Measurements from ENCODE around the gene ATRNL1. TPM values are rescaled to one million over a fixed set of nuclear protein-coding genes. Genes with fewer than 3 reads are reported as not detected.
"Not testable (repeated sequence)": the region's sequence is repeated elsewhere in the genome, so short reads cannot be mapped to it uniquely, and the experiment has no call there.

ATRNL1 gene
- polyA plus RNA-seq, 1 of the 3 experiments (the other 2 are of a cell fraction) = 0.67 TPM

DNA sequence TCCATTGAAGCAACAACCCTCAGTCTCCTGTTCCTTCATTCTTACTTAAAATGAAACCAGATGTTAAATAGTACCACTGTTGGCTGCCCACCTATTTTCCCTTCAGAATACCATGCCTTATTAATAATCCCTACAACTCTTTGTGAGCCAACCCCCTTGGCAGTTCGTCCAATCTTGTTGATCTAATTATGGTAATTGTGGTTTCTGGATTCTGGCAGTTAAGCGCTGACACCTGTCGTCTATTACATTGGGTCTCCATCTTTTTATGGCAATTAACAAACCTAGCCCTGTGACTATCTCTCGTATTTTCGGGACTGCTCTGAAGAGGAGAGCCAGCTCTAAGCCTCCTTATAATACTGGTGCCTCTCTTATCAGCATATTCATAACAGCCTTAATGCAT, 432.0 kb downstream of the ATRNL1 start:
- Histone ChIP-seq H3K9me2 (0 out of 2 replicates have a peak, but pooled peaks cover 3% of the 10 kb centered on the region), H3F3A (replicated peaks; ENCODE audit: insufficient read depth) (no peaks in the 10 kb centered on the region), H3K36me3 (replicated peaks in 1 of 2; ENCODE audit: control insufficient read depth in 1 of 2, insufficient read depth in 2 of 2, low read length in 1 of 2) (no peaks in the 10 kb centered on the region), H3K27me3 (ENCODE audit: insufficient read depth) (no peaks in the 10 kb centered on the region), H3K4me3 (ENCODE audit: low read depth in 2 of 2, low read length in 1 of 2) (no peak overlapping the region), H3K79me2 (ENCODE audit: insufficient read depth) (no peaks in the 10 kb centered on the region), H3K9me3 (no peaks in the 10 kb centered on the region; the same call in 1 of the 2 replicates), H3K4me1 (ENCODE audit: control insufficient read depth in 1 of 2, insufficient read depth in 2 of 2, low read depth in 1 of 2, low read length in 1 of 2) (no peaks in the 10 kb centered on the region), H3K27ac (ENCODE audit: low read depth in 2 of 2, low read length in 1 of 2) (no peak overlapping the region), H4K20me1 (ENCODE audit: insufficient read depth) (no peaks in the 10 kb centered on the region), H3K4me2 (no peak overlapping the region), H3K9ac (no peak overlapping the region), H2AFZ (ENCODE audit: low read depth) (no peak overlapping the region)
- CTCF ChIA-PET = no interaction called here
- DNase-seq = no peak
- POLR2A ChIA-PET = no interaction called here
- no peak for TF ChIP-seq GATA2 (CRISPR knock-in tag; IDR thresholded peaks at IDR 0.05)
- TF ChIP-seq, protein P1, sequence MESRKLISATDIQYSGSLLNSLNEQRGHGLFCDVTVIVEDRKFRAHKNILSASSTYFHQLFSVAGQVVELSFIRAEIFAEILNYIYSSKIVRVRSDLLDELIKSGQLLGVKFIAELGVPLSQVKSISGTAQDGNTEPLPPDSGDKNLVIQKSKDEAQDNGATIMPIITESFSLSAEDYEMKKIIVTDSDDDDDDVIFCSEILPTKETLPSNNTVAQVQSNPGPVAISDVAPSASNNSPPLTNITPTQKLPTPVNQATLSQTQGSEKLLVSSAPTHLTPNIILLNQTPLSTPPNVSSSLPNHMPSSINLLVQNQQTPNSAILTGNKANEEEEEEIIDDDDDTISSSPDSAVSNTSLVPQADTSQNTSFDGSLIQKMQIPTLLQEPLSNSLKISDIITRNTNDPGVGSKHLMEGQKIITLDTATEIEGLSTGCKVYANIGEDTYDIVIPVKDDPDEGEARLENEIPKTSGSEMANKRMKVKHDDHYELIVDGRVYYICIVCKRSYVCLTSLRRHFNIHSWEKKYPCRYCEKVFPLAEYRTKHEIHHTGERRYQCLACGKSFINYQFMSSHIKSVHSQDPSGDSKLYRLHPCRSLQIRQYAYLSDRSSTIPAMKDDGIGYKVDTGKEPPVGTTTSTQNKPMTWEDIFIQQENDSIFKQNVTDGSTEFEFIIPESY (IDR thresholded peaks at IDR 0.05; ENCODE audit: borderline replicate concordance, low read depth) = no peak
- WGBS (ENCODE audit: low lambda C conversion rate) = 36% methylated on average over 5 of the region's 5 CpGs

DNA sequence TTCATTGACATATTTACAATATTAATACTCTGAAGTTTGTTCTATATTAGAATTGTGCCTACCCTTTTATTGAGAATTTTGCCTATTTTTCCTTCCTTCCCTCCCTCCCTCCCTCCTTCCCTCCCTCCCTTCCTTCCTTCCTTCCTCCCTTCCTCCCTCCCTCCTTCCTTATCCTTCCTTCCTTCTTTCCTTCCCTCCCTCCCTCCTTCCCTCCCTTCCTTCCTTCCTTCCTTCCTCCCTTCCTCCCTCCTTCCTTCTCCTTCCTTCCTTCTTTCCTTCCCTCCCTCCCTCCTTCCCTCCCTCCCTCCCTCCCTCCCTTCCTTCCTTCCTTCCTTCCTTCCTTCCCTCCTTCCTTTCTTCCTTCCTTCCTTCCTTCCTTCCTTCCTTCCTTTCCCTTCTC, 434.5 kb downstream of the ATRNL1 start:
- H3K9me2 ChIP-seq; H3K4me3 ChIP-seq (ENCODE audit: low read depth in 2 of 2, low read length in 1 of 2); H3K79me2 ChIP-seq (ENCODE audit: insufficient read depth); DNase-seq; H3K27me3 ChIP-seq (ENCODE audit: insufficient read depth); H3K4me1 ChIP-seq (ENCODE audit: control insufficient read depth in 1 of 2, insufficient read depth in 2 of 2, low read depth in 1 of 2, low read length in 1 of 2); H3K36me3 ChIP-seq (replicated peaks in 1 of 2; ENCODE audit: control insufficient read depth in 1 of 2, insufficient read depth in 2 of 2, low read length in 1 of 2); H3K4me2 ChIP-seq; H4K20me1 ChIP-seq (ENCODE audit: insufficient read depth); H3K27ac ChIP-seq (ENCODE audit: low read depth in 2 of 2, low read length in 1 of 2); H3K9me3 ChIP-seq; POLR2A ChIA-PET; H2AFZ ChIP-seq (ENCODE audit: low read depth); H3K9ac ChIP-seq; H3F3A ChIP-seq (replicated peaks; ENCODE audit: insufficient read depth): not testable (repeated sequence)
- CTCF ChIA-PET = interaction anchor here (0.6 kb wide), 1 partner anchor 970 kb away, joined by 3 read pairs; no protein-coding TSS in a partner anchor

DNA sequence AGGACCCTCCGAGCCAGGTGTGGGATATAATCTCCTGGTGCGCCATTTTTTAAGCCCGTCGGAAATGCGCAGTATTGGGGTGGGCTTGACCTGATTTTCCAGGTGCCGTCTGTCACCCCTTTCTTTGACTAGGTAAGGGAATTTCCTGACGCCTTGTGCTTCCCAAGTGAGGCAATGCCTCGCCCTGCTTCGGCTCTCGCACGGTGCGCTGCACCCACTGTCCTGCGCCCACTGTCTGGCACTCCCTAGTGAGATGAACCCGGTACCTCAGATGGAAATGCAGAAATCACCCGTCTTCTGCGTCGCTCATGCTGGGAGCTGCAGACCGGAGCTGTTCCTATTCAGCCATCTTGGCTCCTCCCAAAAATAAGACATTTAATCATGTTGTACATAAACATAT, 443.2 kb downstream of the ATRNL1 start:
- H3K9me3 ChIP-seq; H3K9ac ChIP-seq; H3K4me3 ChIP-seq (ENCODE audit: low read depth in 2 of 2, low read length in 1 of 2); H3K27me3 ChIP-seq (ENCODE audit: insufficient read depth); CTCF ChIA-PET; DNase-seq; POLR2A ChIA-PET; H3F3A ChIP-seq (replicated peaks; ENCODE audit: insufficient read depth); H3K4me2 ChIP-seq; H3K9me2 ChIP-seq; H3K27ac ChIP-seq (ENCODE audit: low read depth in 2 of 2, low read length in 1 of 2); H3K4me1 ChIP-seq (ENCODE audit: control insufficient read depth in 1 of 2, insufficient read depth in 2 of 2, low read depth in 1 of 2, low read length in 1 of 2); H3K79me2 ChIP-seq (ENCODE audit: insufficient read depth); H4K20me1 ChIP-seq (ENCODE audit: insufficient read depth); H3K36me3 ChIP-seq (replicated peaks in 1 of 2; ENCODE audit: control insufficient read depth in 1 of 2, insufficient read depth in 2 of 2, low read length in 1 of 2); H2AFZ ChIP-seq (ENCODE audit: low read depth): not testable (repeated sequence)
- WGBS (ENCODE audit: low lambda C conversion rate) = 70% methylated on average over 16 of the region's 18 CpGs

DNA sequence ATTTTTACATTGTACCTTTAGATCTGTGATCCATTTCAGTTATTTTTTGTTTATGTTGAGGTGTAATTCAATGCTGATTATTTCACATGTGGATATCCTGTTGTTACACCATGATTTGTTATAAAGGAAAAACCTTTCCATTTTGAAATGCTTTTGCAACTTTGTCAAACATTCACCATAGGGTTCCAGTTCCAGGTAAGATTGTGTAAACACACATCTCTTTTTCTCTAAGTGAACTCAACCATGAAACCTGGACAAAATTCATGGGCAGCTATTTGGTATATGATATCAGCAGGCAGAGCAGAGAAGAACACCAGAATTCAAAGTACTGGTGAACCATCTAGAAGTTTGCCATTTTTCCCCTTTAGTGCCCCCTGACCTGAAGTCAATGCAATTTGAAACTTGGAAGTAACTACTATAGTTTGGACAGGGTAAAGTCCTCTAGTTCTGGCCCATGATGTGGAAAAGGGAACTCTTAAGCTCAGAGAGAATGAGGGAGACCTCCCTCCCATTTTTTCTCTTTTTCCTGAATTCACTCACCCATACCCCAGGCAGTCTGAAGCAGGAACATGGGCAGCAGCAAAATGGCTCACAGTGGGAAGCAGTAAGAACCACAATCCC, 446.1 kb downstream of the ATRNL1 start:
- no peaks in the 10 kb centered on the region for H3K4me1 ChIP-seq (ENCODE audit: control insufficient read depth in 1 of 2, insufficient read depth in 2 of 2, low read depth in 1 of 2, low read length in 1 of 2)
- DNase-seq = no peak
- no peak overlapping the region for H3K4me3 ChIP-seq (ENCODE audit: low read depth in 2 of 2, low read length in 1 of 2)
- no peak overlapping the region for H3K9ac ChIP-seq
- no peaks in the 10 kb centered on the region for H3K79me2 ChIP-seq (ENCODE audit: insufficient read depth)
- H3K27ac ChIP-seq (ENCODE audit: low read depth in 2 of 2, low read length in 1 of 2) = no peak overlapping the region
- H3K9me2 ChIP-seq = no peaks in the 10 kb centered on the region
- H2AFZ ChIP-seq (ENCODE audit: low read depth) = no peak overlapping the region
- no peak overlapping the region for H3K4me2 ChIP-seq
- ChIA-PET POLR2A (no interaction called here), CTCF (no interaction called here)
- no peaks in the 10 kb centered on the region for H3K9me3 ChIP-seq
- H3F3A ChIP-seq (replicated peaks; ENCODE audit: insufficient read depth) = no peaks in the 10 kb centered on the region
- no peaks in the 10 kb centered on the region for H3K27me3 ChIP-seq (ENCODE audit: insufficient read depth)
- TF ChIP-seq RAD21 (IDR thresholded peaks at IDR 0.05; ENCODE audit: low read length) (no peak), SIN3A (IDR thresholded peaks at IDR 0.05; ENCODE audit: borderline replicate concordance, low read depth, low read length) (no peak)
- no peaks in the 10 kb centered on the region for H4K20me1 ChIP-seq (ENCODE audit: insufficient read depth)
- no peaks in the 10 kb centered on the region for H3K36me3 ChIP-seq (replicated peaks in 1 of 2; ENCODE audit: control insufficient read depth in 1 of 2, insufficient read depth in 2 of 2, low read length in 1 of 2)
